Choroid plexus epithelial cell (primary cell): ENCODE results near the gene PPARG.

Experiments
- DNase-seq: peaks from one replicate; pipeline ENCODE4 v3.0.0-alpha.2; 2010; ENCODE audit warnings: low read depth
- H3K4me3 ChIP-seq: 2 replicates; pipeline ENCODE4 v1.5.1; 2011; ENCODE audit warnings: low read depth, mild to moderate bottlenecking, control low read depth, low read length, moderate library complexity
- TF ChIP-seq, protein P1 (sequence below): conservative IDR thresholded peaks from 2 replicates; pipeline ENCODE4 v1.5.1; 2011; ENCODE audit warnings: low read depth, mild to moderate bottlenecking, control low read depth, inconsistent platforms, low read length, moderate library complexity

The PPARG gene

GRCh38 chr3:12408984-12409683 is 120.3 kb downstream of the PPARG start:
- DNase-seq, result no peak
- H3K4me3 ChIP-seq, result no peak overlapping the region
- TF ChIP-seq, protein P1, sequence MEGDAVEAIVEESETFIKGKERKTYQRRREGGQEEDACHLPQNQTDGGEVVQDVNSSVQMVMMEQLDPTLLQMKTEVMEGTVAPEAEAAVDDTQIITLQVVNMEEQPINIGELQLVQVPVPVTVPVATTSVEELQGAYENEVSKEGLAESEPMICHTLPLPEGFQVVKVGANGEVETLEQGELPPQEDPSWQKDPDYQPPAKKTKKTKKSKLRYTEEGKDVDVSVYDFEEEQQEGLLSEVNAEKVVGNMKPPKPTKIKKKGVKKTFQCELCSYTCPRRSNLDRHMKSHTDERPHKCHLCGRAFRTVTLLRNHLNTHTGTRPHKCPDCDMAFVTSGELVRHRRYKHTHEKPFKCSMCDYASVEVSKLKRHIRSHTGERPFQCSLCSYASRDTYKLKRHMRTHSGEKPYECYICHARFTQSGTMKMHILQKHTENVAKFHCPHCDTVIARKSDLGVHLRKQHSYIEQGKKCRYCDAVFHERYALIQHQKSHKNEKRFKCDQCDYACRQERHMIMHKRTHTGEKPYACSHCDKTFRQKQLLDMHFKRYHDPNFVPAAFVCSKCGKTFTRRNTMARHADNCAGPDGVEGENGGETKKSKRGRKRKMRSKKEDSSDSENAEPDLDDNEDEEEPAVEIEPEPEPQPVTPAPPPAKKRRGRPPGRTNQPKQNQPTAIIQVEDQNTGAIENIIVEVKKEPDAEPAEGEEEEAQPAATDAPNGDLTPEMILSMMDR, result no peak

GRCh38 chr3:12409684-12410596 is 121.1 kb downstream of the PPARG start:
- TF ChIP-seq, protein P1, result no peak
- no peak overlapping the region for H3K4me3 ChIP-seq
- DNase-seq, result no peak

GRCh38 chr3:12413721-12414255 is 124.9 kb downstream of the PPARG start:
- no peak overlapping the region for H3K4me3 ChIP-seq
- DNase-seq, result no peak
- TF ChIP-seq, protein P1, result no peak

GRCh38 chr3:12415014-12415680 is 126.3 kb downstream of the PPARG start:
- TF ChIP-seq, protein P1, result no peak
- H3K4me3 ChIP-seq, result no peak overlapping the region
- no peak for DNase-seq

GRCh38 chr3:12416731-12417130 is 127.9 kb downstream of the PPARG start:
- TF ChIP-seq, protein P1, result no peak
- no peak overlapping the region for H3K4me3 ChIP-seq
- DNase-seq, result no peak

DNA sequence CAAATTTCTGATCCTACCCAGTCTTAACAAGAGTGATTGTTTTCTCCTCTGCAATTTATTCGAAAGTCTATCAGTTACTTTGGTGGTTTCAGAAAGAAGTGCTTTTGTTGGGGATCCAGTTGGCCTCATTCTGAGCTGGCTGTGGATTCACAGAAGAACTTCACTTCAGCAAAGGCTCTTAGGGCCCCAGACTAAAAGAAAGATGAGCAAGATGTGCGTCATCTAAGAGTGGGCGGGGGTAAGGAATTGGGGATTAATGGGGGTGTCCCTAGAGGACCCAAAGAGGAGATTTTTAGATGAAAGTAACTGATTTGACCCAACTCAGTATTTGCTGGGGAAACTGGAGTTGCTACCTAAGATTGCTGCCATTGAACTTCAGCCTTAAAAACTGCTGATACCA is 131.5 kb downstream of the PPARG start:
- DNase-seq, result no peak
- H3K4me3 ChIP-seq, result no peak overlapping the region
- TF ChIP-seq, protein P1, result no peak
